GM21825 (cell line): ENCODE data around the gene CENPX.

Experiments
- ATAC-seq: cut with Tn5 transposase; IDR thresholded peaks from one replicate; pipeline ENCODE4 v1.9.1; 2021; ENCODE audit warnings: mild to moderate bottlenecking, moderate library complexity; ENCODE audit not compliant: unreplicated experiment

CENPX gene

GRCh38 chr17:81999976-82000802 is 22.5 kb downstream of the CENPX start:
- no peak for ATAC-seq

GRCh38 chr17:81999587-81999975 is 23.1 kb downstream of the CENPX start:
- no peak for ATAC-seq

- no peak for ATAC-seq
Observed at GRCh38 chr17:81998691-81999438, 23.8 kb downstream of the CENPX start.

- no peak for ATAC-seq
Observed at GRCh38 chr17:81998212-81998611, 24.5 kb downstream of the CENPX start.

DNA sequence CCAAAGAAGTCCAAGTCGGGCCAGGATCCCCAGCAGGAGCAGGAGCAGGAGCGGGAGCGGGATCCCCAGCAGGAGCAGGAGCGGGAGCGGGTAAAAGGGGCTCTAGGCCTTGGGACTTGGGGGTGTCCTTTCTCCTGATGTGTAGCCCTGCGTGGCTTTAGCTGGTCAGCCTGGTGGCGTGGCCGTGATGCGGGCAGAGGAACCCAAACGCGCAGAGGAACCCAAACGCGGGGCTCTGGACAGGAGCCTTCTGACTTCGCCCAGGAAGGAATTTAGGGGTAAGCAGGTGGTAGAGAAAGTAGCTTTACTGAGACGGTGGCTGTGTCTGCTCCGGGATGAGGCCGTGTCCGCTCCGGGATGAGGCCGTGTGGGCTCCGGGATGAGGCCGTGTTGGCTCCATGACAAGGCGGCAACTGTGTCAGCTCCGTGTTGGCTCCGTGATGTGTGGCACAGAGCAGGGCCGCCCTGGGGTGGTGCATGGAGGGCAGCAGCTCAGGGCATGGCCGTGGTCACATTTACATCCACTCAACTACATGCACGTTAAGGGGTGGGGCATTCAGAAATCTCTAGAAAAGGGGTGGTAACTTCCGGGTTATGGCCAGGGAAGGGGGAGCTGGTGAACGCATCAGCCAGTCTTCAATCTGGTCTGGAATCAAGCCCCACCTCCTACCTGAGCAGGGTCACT is 25.8 kb downstream of the CENPX start:
- no peak for ATAC-seq

DNA sequence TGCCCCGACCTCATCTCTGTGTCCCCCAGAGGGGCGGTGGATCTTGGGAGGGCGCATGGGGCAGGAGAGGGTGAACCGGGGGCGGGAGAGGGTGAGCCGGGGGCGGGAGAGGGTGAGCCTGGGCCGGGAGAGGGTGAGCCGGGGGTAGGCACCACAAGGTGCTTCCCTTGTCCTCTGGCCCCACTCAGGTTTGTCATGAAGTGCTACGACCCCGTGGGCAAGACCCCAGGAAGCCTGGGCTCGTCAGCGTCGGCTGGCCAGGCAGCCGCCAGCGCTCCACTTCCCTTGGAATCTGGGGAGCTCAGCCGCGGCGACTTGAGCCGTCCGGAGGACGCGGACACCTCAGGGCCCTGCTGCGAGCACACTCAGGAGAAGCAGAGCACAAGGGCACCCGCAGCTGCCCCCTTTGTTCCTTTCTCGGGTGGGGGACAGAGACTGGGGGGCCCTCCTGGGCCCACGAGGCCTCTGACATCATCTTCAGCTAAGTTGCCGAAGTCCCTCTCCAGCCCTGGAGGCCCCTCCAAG is 26.4 kb downstream of the CENPX start:
- no peak for ATAC-seq

DNA sequence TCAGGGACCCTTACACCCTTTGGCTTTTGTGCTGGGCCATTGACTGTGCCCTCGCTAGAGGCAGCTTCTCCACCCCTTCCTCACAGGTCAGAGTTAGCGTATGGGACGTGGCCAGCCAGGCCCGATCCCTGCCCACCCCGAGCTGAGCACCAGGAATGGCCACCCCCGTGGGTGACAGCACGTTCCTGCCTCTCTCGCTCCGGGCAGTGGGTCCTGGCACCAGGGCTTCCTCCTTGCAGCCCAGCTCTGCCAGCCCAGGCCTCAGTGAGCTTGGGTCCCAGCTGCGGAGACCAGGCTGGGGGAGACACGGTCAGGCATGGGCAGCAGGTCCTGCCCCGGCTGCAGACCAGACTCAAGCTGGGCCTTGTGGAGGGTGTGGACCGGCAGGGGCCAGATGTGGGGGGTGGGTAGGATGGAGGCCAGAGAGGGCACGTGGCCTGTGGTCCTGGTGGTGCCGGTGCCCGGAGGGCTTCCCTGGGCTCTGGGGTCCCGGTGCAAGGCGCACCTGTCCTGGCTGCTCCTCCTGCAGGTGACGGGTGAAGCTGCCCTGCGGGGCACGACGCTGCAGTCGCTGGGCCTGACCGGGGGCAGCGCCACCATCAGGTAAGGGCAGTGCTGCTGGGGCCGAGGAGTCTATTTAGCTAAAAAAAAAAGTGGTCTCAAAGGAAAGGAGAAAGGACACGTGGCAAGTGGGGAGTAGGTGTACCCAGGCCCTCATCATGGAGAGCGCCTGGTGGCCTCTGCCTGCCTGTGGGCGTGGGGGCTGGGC is 27.0 kb downstream of the CENPX start:
- no peak for ATAC-seq

DNA sequence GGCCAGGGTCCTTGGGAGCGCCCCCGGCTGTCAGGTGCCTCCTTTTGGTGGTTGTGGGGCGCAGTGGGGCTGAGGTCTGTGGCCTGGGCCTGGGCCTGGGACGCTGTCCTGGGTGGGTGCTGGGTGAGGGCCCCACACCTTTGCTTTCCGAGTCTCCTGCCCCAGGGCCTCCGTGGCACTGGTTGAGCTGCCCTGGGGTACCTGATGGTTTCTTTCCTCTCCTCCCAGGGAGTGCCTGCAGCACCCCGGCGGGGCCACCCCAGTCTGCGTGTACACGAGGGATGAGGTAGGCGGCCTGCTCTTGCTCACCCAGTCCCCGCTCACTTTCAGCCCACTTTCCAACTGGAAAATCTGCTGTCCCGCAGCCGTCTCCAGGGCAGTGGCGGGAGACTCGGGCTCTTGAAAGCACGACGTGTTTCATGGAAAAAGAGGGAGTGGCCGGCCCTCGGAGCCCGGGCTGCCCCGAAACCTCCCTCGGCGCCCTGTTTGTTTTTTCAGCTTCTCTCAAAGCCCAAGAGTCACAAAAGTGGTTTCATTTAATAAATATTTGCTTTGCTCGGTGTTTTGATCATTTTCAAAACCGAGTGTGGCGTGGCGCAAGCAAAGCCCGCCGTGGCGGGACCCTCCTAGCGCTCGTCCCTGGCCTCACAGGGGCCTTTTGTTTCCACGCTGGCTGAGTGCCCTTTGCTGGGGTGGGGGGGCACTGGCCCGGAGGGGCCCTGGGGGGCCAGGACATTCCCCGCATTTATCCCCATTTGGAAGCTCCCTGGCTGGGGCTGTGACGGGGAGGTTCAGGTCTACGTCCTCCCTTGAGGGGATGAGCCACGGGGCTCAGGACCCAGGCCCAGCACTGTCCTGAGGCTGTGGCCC is 27.9 kb downstream of the CENPX start:
- no peak for ATAC-seq

GRCh38 chr17:81993729-81994592 is 28.7 kb downstream of the CENPX start:
- no peak for ATAC-seq

- ATAC-seq: no peak
Observed at GRCh38 chr17:81992306-81993102, 30.2 kb downstream of the CENPX start.

GRCh38 chr17:81991684-81992305 is 30.9 kb downstream of the CENPX start:
- ATAC-seq: no peak

DNA sequence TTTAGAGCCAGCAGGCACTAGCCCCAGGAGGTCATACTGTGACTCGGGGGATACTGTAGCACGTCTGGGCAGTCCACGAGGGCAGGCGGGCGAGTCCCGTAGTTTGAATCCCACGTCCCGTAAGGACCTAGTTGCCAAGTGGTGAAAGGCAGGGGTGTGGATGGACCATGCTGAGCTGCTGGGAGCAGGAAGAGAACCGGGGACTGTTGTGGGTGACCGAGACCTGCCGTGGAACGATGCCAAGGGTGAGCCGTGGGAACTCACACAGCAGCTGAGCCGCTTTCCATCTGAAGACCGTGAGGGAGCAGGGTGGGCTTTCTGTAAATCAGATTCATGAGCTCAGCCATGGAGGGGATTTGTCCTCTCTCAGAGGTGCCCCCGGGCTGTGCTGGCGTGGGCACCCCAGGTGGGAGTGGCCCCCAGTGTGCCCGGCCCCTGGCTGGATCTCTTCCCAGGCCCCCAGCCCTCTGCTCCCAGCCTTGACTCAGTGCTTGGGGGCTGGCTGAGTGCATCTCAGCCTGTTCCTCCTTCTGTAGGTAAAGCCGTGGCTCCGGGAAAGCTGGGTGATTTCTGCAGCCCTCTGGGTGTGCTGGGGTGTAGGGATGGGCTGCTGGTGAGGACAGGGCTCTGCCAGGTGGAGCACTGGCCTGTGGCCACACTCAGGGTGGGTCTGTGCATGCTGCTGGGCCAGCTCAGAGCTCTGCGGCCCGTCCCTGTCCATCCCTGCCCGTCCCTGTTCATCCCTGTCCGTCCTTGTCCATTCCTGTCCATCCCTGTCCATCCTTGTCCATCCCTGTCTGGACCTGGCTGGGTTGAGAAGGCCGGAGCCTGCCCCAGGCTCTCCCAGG is 31.6 kb downstream of the CENPX start:
- no peak for ATAC-seq

DNA sequence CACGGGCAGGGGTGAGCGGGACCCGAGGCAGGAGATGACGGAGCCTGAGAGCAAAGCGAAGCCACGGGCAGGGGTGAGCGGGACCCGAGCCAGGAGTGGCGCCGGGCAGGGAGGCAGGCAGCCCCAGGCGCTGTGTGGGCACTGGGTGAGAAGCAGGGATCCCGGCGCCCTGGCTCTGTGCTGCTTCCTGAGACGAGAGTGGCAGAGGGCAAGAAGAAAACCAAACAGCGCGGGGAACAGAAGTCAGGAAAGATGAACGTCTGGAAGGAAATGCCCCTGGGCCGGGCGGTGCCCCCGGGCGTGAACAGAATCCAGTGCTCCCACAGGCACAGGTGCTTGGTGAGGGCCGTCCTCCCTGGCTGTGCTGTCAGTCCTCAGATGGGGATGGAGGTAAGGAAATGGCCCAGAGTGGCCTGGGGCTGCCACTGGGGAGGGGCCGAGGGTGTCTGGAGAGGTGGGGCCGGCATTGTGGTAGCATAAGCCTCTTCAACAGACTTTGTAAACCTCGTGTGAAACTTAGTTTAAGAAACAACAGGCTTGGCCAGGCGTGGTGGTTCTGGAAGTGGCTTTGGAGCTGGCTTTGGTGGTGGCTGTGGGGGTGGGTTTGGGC is 35.4 kb downstream of the CENPX start:
- ATAC-seq: no peak

GRCh38 chr17:81986606-81987005 is 36.1 kb downstream of the CENPX start:
- no peak for ATAC-seq

DNA sequence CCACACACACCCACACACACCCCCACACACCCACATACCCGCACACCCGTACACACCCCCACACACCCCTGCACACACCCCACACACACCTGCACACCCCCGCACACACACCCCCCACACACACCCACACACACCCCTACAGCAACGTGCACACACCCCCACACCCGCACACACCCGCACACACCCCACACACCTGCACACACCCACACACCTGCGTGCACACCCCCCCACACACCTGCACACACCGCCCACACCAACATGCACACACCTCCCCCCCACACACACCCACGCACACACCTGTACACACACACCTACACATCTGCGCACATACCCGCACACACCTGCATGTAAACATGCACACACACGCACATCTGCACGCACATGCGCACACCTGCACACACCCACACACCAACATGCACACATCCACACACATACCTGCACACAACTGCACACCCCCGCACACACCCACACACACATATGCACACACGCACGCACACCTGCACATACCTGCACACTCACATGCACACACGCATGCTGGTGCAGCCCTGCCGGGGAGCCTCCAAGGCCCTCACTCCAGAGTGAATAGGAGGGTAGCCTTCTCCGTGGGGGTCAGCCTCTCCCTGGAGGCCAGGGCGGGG is 37.8 kb downstream of the CENPX start:
- no peak for ATAC-seq
